ENCODE measurements around the gene GNAQ. TPM values are rescaled to one million over a fixed set of nuclear protein-coding genes. Genes with fewer than 3 reads are reported as not detected.

Gene GNAQ
- total and polyA plus RNA-seq, 2 of the 13 experiments (the other 11 are each of a cell fraction or from before 2014, with no cell fraction given): 16.5 to 17.7 TPM

GRCh38 chr9:77726814-77727213 is 304.8 kb downstream of the GNAQ start:
- in situ Hi-C loops (cut with HindIII; ENCODE audit: extremely low pct_ligation_motif_present, low pct_unique_long_range_greater_than_20kb) (no loop called here), intact Hi-C loops (cut with micrococcal nuclease; ENCODE audit: unreplicated experiment) (no loop called here)
- no peak for FAIRE-seq
- no peak for DNase-seq (ENCODE audit: low spot score)
- H3K4me3 ChIP-seq (replicated peaks in 1 of 3; ENCODE audit: insufficient read depth in 1 of 3, low read depth in 2 of 3, low read length in 3 of 3): no peak overlapping the region
- no TSS peak for BruUV-seq (replicated peaks)
- ChIA-PET CTCF (ENCODE audit: low intra/inter-chr PET ratio, low total read pairs) (no interaction called here), POLR2A (no interaction called here)
- H3K79me2 ChIP-seq (ENCODE audit: insufficient read depth, low read length): no peaks in the 10 kb centered on the region
- H2AFZ ChIP-seq (ENCODE audit: low read length): no peak overlapping the region
- no peaks in the 10 kb centered on the region for H3K9me3 ChIP-seq (ENCODE audit: low read length)
- H3K27me3 ChIP-seq (ENCODE audit: control insufficient read depth in 1 of 2, insufficient read depth in 2 of 2, low read length in 2 of 2): no peaks in the 10 kb centered on the region
- H4K20me1 ChIP-seq (ENCODE audit: insufficient read depth, low read length): no peaks in the 10 kb centered on the region
- TF ChIP-seq ISX (CRISPR knock-in tag; conservative IDR thresholded peaks at IDR 0.05) (no peak), NRL (CRISPR knock-in tag; IDR thresholded peaks at IDR 0.05; ENCODE audit: borderline replicate concordance) (no peak), FOXK1 (CRISPR knock-in tag; IDR thresholded peaks at IDR 0.05; ENCODE audit: borderline replicate concordance, low read depth) (no peak), ZNF557 (CRISPR knock-in tag; IDR thresholded peaks at IDR 0.05) (no peak), GMEB2 (CRISPR knock-in tag; IDR thresholded peaks at IDR 0.05; ENCODE audit: low read depth) (no peak), HHEX (CRISPR knock-in tag; IDR thresholded peaks at IDR 0.05) (no peak), SAP130 (CRISPR knock-in tag; IDR thresholded peaks at IDR 0.05; ENCODE audit: low read depth) (no peak), ZEB1 (IDR thresholded peaks at IDR 0.05; ENCODE audit: insufficient replicate concordance, low read depth) (no peak), FOSL1 (CRISPR knock-in tag; IDR thresholded peaks at IDR 0.05; ENCODE audit: borderline replicate concordance) (no peak), ZNF101 (CRISPR knock-in tag; IDR thresholded peaks at IDR 0.05; ENCODE audit: borderline replicate concordance, low read depth) (no peak), NR2F1 (CRISPR knock-in tag; IDR thresholded peaks at IDR 0.05) (no peak), ZNF580 (CRISPR knock-in tag; IDR thresholded peaks at IDR 0.05; ENCODE audit: borderline replicate concordance, low read depth) (no peak), RARG (CRISPR knock-in tag; IDR thresholded peaks at IDR 0.05; ENCODE audit: low read depth) (no peak), ZNF12 (CRISPR knock-in tag; IDR thresholded peaks at IDR 0.05) (no peak)
- H3K9ac ChIP-seq (ENCODE audit: insufficient read depth, low read depth, low read length): no peak overlapping the region
- H3K27ac ChIP-seq (ENCODE audit: extremely low read length, insufficient read depth, low read length): no peak overlapping the region
- no peaks in the 10 kb centered on the region for H3K4me1 ChIP-seq (ENCODE audit: insufficient read depth, low read length)
- 100% methylated on average over 1 of the region's 1 CpG for WGBS (ENCODE audit: low lambda C conversion rate)
- peaks cover 8 to 25% of the 10 kb centered on the region in 2 experiments; a peak in 4 of 5 replicates for H3K36me3 ChIP-seq (replicated peaks in 1 of 2; ENCODE audit: control insufficient read depth in 1 of 2, insufficient read depth in 2 of 2, low read length in 2 of 2)
- no peak for ATAC-seq
- no peak overlapping the region for H3K4me2 ChIP-seq (ENCODE audit: low read depth, low read length)

Measured in HepG2 (cell line).